ENCODE results near the gene PTPRT. TPM values are rescaled to one million over a fixed set of nuclear protein-coding genes. Genes with fewer than 3 reads are reported as not detected.

The PTPRT gene
- total RNA-seq, 1 experiment from 2014 or later: not detected

DNA sequence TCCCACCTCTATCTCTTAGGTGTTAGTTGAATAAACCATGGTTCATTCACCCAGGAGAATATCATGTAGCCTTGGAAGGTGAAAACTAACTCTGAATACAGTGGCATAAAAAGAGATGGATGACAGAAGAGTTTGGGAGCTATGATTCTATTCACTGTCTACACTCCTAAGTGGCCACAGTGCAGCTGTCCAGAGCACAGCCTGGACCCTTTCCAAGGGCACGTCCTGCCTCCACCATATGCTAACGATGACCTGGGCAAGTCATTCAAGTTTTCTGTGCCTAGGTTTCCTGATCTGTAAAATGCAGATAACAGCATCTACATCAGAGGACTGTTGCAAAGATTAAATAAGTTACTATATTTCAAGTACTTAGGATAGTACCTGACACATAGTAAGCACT lies 314.1 kb downstream of the PTPRT start:
- Histone ChIP-seq H3K27ac (ENCODE audit: low read depth, low read length, poor library complexity, severe bottlenecking) (no peak overlapping the region), H3K9me3 (ENCODE audit: low read depth, low read length, poor library complexity, severe bottlenecking) (no peaks in the 10 kb centered on the region), H3K27me3 (replicated peaks; ENCODE audit: insufficient read depth, low read depth, low read length, poor library complexity) (no peaks in the 10 kb centered on the region), H3K4me3 (ENCODE audit: low read depth, low read length, poor library complexity, severe bottlenecking) (no peak overlapping the region), H3K4me1 (ENCODE audit: insufficient read depth, low read length, poor library complexity, severe bottlenecking) (no peaks in the 10 kb centered on the region), H3K36me3 (ENCODE audit: insufficient read depth, low read length, poor library complexity, severe bottlenecking) (no peaks in the 10 kb centered on the region)
- ChIA-PET CTCF (no interaction called here), POLR2A (ENCODE audit: low non-redundant PET) (no interaction called here)
- intact Hi-C loops (cut with micrococcal nuclease; ENCODE audit: unreplicated experiment): no loop called here
- DNase-seq (ENCODE audit: low spot score): no peak
- TF ChIP-seq, protein P1, sequence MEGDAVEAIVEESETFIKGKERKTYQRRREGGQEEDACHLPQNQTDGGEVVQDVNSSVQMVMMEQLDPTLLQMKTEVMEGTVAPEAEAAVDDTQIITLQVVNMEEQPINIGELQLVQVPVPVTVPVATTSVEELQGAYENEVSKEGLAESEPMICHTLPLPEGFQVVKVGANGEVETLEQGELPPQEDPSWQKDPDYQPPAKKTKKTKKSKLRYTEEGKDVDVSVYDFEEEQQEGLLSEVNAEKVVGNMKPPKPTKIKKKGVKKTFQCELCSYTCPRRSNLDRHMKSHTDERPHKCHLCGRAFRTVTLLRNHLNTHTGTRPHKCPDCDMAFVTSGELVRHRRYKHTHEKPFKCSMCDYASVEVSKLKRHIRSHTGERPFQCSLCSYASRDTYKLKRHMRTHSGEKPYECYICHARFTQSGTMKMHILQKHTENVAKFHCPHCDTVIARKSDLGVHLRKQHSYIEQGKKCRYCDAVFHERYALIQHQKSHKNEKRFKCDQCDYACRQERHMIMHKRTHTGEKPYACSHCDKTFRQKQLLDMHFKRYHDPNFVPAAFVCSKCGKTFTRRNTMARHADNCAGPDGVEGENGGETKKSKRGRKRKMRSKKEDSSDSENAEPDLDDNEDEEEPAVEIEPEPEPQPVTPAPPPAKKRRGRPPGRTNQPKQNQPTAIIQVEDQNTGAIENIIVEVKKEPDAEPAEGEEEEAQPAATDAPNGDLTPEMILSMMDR (conservative IDR thresholded peaks at IDR 0.05; ENCODE audit: low read depth, low read length): no peak
- no peak for TF ChIP-seq EZH2 (IDR thresholded peaks at IDR 0.05; ENCODE audit: borderline replicate concordance, low read depth, low read length, poor library complexity, severe bottlenecking)
- no TSS peak for BruUV-seq (replicated peaks)

DNA sequence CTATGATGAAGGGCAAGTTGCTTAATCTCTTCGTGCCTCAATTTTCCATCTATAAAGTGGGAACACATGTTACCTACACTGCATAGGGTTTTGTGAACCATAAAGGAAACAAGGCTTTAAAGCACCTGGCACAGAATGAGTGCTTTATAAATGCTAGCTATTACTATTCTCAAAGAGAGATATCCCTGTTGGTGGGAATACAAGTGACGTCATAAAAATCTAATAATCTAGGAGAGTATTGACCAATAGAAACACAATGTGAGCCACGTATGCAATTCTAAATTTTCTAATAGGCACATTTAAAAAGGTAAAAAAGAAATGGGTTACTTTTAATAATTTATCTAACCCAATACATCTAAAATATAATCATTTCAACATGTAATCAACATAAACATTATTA lies 316.4 kb downstream of the PTPRT start:
- TF ChIP-seq, protein P1 (conservative IDR thresholded peaks at IDR 0.05; ENCODE audit: low read depth, low read length): no peak
- TF ChIP-seq EZH2 (IDR thresholded peaks at IDR 0.05; ENCODE audit: borderline replicate concordance, low read depth, low read length, poor library complexity, severe bottlenecking): no peak
- ChIA-PET POLR2A (ENCODE audit: low non-redundant PET) (no interaction called here), CTCF (no interaction called here)
- no TSS peak for BruUV-seq (replicated peaks)
- no peak overlapping the region for H3K27ac ChIP-seq (ENCODE audit: low read depth, low read length, poor library complexity, severe bottlenecking)
- H3K36me3 ChIP-seq (ENCODE audit: insufficient read depth, low read length, poor library complexity, severe bottlenecking): no peaks in the 10 kb centered on the region
- H3K4me3 ChIP-seq (ENCODE audit: low read depth, low read length, poor library complexity, severe bottlenecking): no peak overlapping the region
- H3K9me3 ChIP-seq (ENCODE audit: low read depth, low read length, poor library complexity, severe bottlenecking): no peaks in the 10 kb centered on the region
- DNase-seq (ENCODE audit: low spot score): no peak
- no peaks in the 10 kb centered on the region for H3K4me1 ChIP-seq (ENCODE audit: insufficient read depth, low read length, poor library complexity, severe bottlenecking)
- intact Hi-C loops (cut with micrococcal nuclease; ENCODE audit: unreplicated experiment): no loop called here
- H3K27me3 ChIP-seq (replicated peaks; ENCODE audit: insufficient read depth, low read depth, low read length, poor library complexity): no peaks in the 10 kb centered on the region

DNA sequence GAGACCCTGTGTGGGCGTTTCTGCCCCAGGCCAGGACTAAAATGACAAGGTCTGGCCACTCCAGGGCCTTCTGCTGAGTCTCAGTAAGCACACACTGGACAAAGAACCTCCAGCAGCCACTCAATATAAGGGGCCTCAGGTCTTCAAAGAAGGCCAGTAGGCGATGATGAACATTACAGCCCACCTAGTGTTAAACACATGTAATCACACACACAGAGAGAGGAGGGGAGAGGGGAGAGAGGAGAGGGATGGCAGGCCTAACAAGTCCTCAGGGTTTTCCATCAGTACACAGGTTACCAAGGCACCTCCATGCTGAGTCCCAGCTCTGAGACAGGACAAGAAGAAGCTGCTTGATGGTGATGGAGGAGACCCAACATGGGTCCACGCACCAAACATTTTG lies 325.6 kb downstream of the PTPRT start:
- no peak overlapping the region for H3K27ac ChIP-seq (ENCODE audit: low read depth, low read length, poor library complexity, severe bottlenecking)
- CTCF ChIA-PET: no interaction called here
- no peak for TF ChIP-seq EZH2 (IDR thresholded peaks at IDR 0.05; ENCODE audit: borderline replicate concordance, low read depth, low read length, poor library complexity, severe bottlenecking)
- TF ChIP-seq, protein P1 (conservative IDR thresholded peaks at IDR 0.05; ENCODE audit: low read depth, low read length): no peak
- H3K36me3 ChIP-seq (ENCODE audit: insufficient read depth, low read length, poor library complexity, severe bottlenecking): no peaks in the 10 kb centered on the region
- intact Hi-C loops (cut with micrococcal nuclease; ENCODE audit: unreplicated experiment): no loop called here
- BruUV-seq (replicated peaks): no TSS peak
- H3K4me1 ChIP-seq (ENCODE audit: insufficient read depth, low read length, poor library complexity, severe bottlenecking): no peaks in the 10 kb centered on the region
- POLR2A ChIA-PET (ENCODE audit: low non-redundant PET): no interaction called here
- DNase-seq (ENCODE audit: low spot score): no peak
- no peak overlapping the region for H3K4me3 ChIP-seq (ENCODE audit: low read depth, low read length, poor library complexity, severe bottlenecking)
- no peaks in the 10 kb centered on the region for H3K9me3 ChIP-seq (ENCODE audit: low read depth, low read length, poor library complexity, severe bottlenecking)
- no peaks in the 10 kb centered on the region for H3K27me3 ChIP-seq (replicated peaks; ENCODE audit: insufficient read depth, low read depth, low read length, poor library complexity)
